Activated CD4-positive, alpha-beta memory T cell treated with anti-CD3 and anti-CD28 coated beads, Interleukin-2, amount 10 ng/mL, durations not matched to agents 7 days and 5 days (primary cell): ENCODE measurements around the gene SNRPN. TPM values are rescaled to one million over a fixed set of nuclear protein-coding genes. Genes with fewer than 3 reads are reported as not detected.
A peak's percentile ranks its signal among the peaks of the same experiment; 100 is the strongest.
"Not testable (repeated sequence)": the region's sequence is repeated elsewhere in the genome, so short reads cannot be mapped to it uniquely, and the experiment has no call there.

Experiments
- CTCF ChIA-PET: fragments of 350-600 bp; sonication (Branson Sonifier 250); formaldehyde crosslinking; loops from one replicate; lab custom pipeline; 2021; ENCODE audit warnings: antibody characterized with exemption, inconsistent platforms; lab: Charles Lee
- POLR2A ChIA-PET: fragments of 350-600 bp; sonication (Branson Sonifier 250); formaldehyde crosslinking; loops from one replicate; lab custom pipeline; 2021; ENCODE audit warnings: antibody characterized with exemption; lab: Charles Lee
- DNase-seq: peaks from one replicate; pipeline ENCODE4 v3.0.0-alpha.2; 2020
- H3K27ac Mint-ChIP-seq: one replicate; pipeline ENCODE4 v1.8.0; 2021; ENCODE audit warnings: mild to moderate bottlenecking, mixed read lengths
- H3K27me3 Mint-ChIP-seq: one replicate; pipeline ENCODE4 v1.8.0; 2021; ENCODE audit warnings: mixed read lengths
- H3K36me3 Mint-ChIP-seq: one replicate; pipeline ENCODE4 v1.8.0; 2021; ENCODE audit warnings: low read depth, mixed read lengths
- H3K4me1 Mint-ChIP-seq: one replicate; pipeline ENCODE4 v1.8.0; 2021; ENCODE audit warnings: mixed read lengths
- H3K4me3 Mint-ChIP-seq: one replicate; pipeline ENCODE4 v1.8.0; 2021; ENCODE audit warnings: mild to moderate bottlenecking, mixed read lengths
- H3K9me3 Mint-ChIP-seq: one replicate; pipeline ENCODE4 v1.8.0; 2021; ENCODE audit warnings: mixed read lengths
- total RNA-seq, 2 experiments: library from RNA; stranded (reverse); gene quantifications; one replicate each; pipeline ENCODE4 v1.2.3, GENCODE V29; 2021

SNRPN gene
- total RNA-seq = 10 to 100 TPM; 58.3 to 61.1 TPM

GRCh38 chr15:24954783-24955530 lies at the start of gene SNRPN, which contains the start of gene SNURF:
Gene SNRPN, plus strand, starts transcription at chr15:24954987. Its CDS starts 19,467 bp downstream, at chr15:24974454.
Gene SNURF, plus strand, starts transcription at chr15:24954987. Its CDS starts 62 bp downstream, at chr15:24955049.
- CTCF ChIA-PET = no interaction called here
- DNase-seq = peak; percentile 71

GRCh38 chr15:24916305-24917009 lies 38.3 kb upstream of the SNRPN start:
- no peaks in the 10 kb centered on the region for H3K36me3 Mint-ChIP-seq
- H3K9me3 Mint-ChIP-seq = peaks cover 31% of the 10 kb centered on the region
- H3K27me3 Mint-ChIP-seq = no peaks in the 10 kb centered on the region
- ChIA-PET CTCF (no interaction called here), POLR2A (no interaction called here)
- peaks cover 4% of the 10 kb centered on the region for H3K4me1 Mint-ChIP-seq
- no peak overlapping the region for H3K4me3 Mint-ChIP-seq
- no peak overlapping the region for H3K27ac Mint-ChIP-seq
- DNase-seq = peak; percentile 22

More at GRCh38 chr15:24954783-24955530, at the start of gene SNRPN, which contains the start of gene SNURF:
- POLR2A ChIA-PET = no interaction called here
- Mint-ChIP-seq H3K36me3 (peaks cover 12% of the 10 kb centered on the region), H3K4me3 (peak within 1 kb of the TSS; percentile 84), H3K4me1 (peaks cover 18% of the 10 kb centered on the region), H3K27me3 (peaks cover 1% of the 10 kb centered on the region), H3K27ac (peak within 1 kb of the TSS; percentile 84), H3K9me3 (peaks cover 17% of the 10 kb centered on the region)

GRCh38 chr15:24917431-24917830 lies 37.4 kb upstream of the SNRPN start:
- Mint-ChIP-seq H3K9me3 (peaks cover 27% of the 10 kb centered on the region), H3K4me1 (peaks cover 4% of the 10 kb centered on the region), H3K27ac (no peak overlapping the region), H3K36me3 (no peaks in the 10 kb centered on the region), H3K27me3 (no peaks in the 10 kb centered on the region), H3K4me3 (no peak overlapping the region)
- DNase-seq = no peak
- ChIA-PET POLR2A (no interaction called here), CTCF (no interaction called here)

- ChIA-PET POLR2A (no interaction called here), CTCF (no interaction called here)
- Mint-ChIP-seq H3K4me1 (peaks cover 4% of the 10 kb centered on the region), H3K4me3 (no peak overlapping the region), H3K36me3 (no peaks in the 10 kb centered on the region), H3K27me3 (no peaks in the 10 kb centered on the region), H3K27ac (no peak overlapping the region), H3K9me3 (peaks cover 27% of the 10 kb centered on the region)
- DNase-seq = no peak
Observed at GRCh38 chr15:24919446-24919845, 35.3 kb upstream of the SNRPN start.

GRCh38 chr15:24922781-24923180 lies 32.0 kb upstream of the SNRPN start:
- CTCF ChIA-PET, H3K9me3 Mint-ChIP-seq, H3K27ac Mint-ChIP-seq, H3K4me1 Mint-ChIP-seq, H3K4me3 Mint-ChIP-seq, POLR2A ChIA-PET, H3K36me3 Mint-ChIP-seq, DNase-seq, H3K27me3 Mint-ChIP-seq: not testable (repeated sequence)

- Mint-ChIP-seq H3K36me3 (no peaks in the 10 kb centered on the region), H3K27ac (no peak overlapping the region), H3K4me3 (no peak overlapping the region), H3K4me1 (no peaks in the 10 kb centered on the region), H3K27me3 (no peaks in the 10 kb centered on the region), H3K9me3 (peaks cover 16% of the 10 kb centered on the region)
- ChIA-PET POLR2A (no interaction called here), CTCF (no interaction called here)
- no peak for DNase-seq
Observed at GRCh38 chr15:24924153-24924552, 30.6 kb upstream of the SNRPN start.

GRCh38 chr15:24924621-24925020 lies 30.2 kb upstream of the SNRPN start:
- no peaks in the 10 kb centered on the region for H3K27me3 Mint-ChIP-seq
- H3K9me3 Mint-ChIP-seq = peaks cover 17% of the 10 kb centered on the region
- no peak for DNase-seq
- H3K4me1 Mint-ChIP-seq = no peaks in the 10 kb centered on the region
- H3K36me3 Mint-ChIP-seq = no peaks in the 10 kb centered on the region
- POLR2A ChIA-PET = no interaction called here
- no peak overlapping the region for H3K27ac Mint-ChIP-seq
- H3K4me3 Mint-ChIP-seq = no peak overlapping the region
- CTCF ChIA-PET = no interaction called here

GRCh38 chr15:24931874-24932732 lies 22.7 kb upstream of the SNRPN start:
- H3K36me3 Mint-ChIP-seq, POLR2A ChIA-PET, CTCF ChIA-PET, H3K27ac Mint-ChIP-seq, H3K4me3 Mint-ChIP-seq, DNase-seq, H3K27me3 Mint-ChIP-seq, H3K4me1 Mint-ChIP-seq: not testable (repeated sequence)
- H3K9me3 Mint-ChIP-seq = peaks cover 38% of the 10 kb centered on the region

GRCh38 chr15:24933716-24934115 lies 21.1 kb upstream of the SNRPN start:
- H3K4me3 Mint-ChIP-seq = no peak overlapping the region
- no peaks in the 10 kb centered on the region for H3K4me1 Mint-ChIP-seq
- H3K9me3 Mint-ChIP-seq = peaks cover 36% of the 10 kb centered on the region
- no peak overlapping the region for H3K27ac Mint-ChIP-seq
- ChIA-PET CTCF (no interaction called here), POLR2A (no interaction called here)
- no peaks in the 10 kb centered on the region for H3K36me3 Mint-ChIP-seq
- no peak for DNase-seq
- H3K27me3 Mint-ChIP-seq = no peaks in the 10 kb centered on the region

- H3K27me3 Mint-ChIP-seq, H3K36me3 Mint-ChIP-seq, CTCF ChIA-PET, H3K27ac Mint-ChIP-seq, DNase-seq, H3K4me3 Mint-ChIP-seq, POLR2A ChIA-PET, H3K4me1 Mint-ChIP-seq: not testable (repeated sequence)
- peaks cover 33% of the 10 kb centered on the region for H3K9me3 Mint-ChIP-seq
Observed at GRCh38 chr15:24938224-24938623, 16.6 kb upstream of the SNRPN start.

GRCh38 chr15:24940236-24940635 lies 14.6 kb upstream of the SNRPN start:
- Mint-ChIP-seq H3K4me3 (no peak overlapping the region), H3K27me3 (no peaks in the 10 kb centered on the region), H3K4me1 (no peaks in the 10 kb centered on the region), H3K27ac (no peak overlapping the region), H3K9me3 (peaks cover 30% of the 10 kb centered on the region), H3K36me3 (no peaks in the 10 kb centered on the region)
- no peak for DNase-seq
- ChIA-PET CTCF (no interaction called here), POLR2A (no interaction called here)

GRCh38 chr15:24943361-24943760 lies 11.4 kb upstream of the SNRPN start:
- peaks cover 16% of the 10 kb centered on the region for H3K9me3 Mint-ChIP-seq
- H3K27me3 Mint-ChIP-seq = no peaks in the 10 kb centered on the region
- no peak for DNase-seq
- no peak overlapping the region for H3K4me3 Mint-ChIP-seq
- H3K27ac Mint-ChIP-seq = no peak overlapping the region
- no peaks in the 10 kb centered on the region for H3K36me3 Mint-ChIP-seq
- no peaks in the 10 kb centered on the region for H3K4me1 Mint-ChIP-seq
- ChIA-PET CTCF (no interaction called here), POLR2A (no interaction called here)

- no peaks in the 10 kb centered on the region for H3K27me3 Mint-ChIP-seq
- H3K9me3 Mint-ChIP-seq = peaks cover 13% of the 10 kb centered on the region
- no peak overlapping the region for H3K4me3 Mint-ChIP-seq
- no peak for DNase-seq
- ChIA-PET CTCF (no interaction called here), POLR2A (no interaction called here)
- no peaks in the 10 kb centered on the region for H3K4me1 Mint-ChIP-seq
- no peaks in the 10 kb centered on the region for H3K36me3 Mint-ChIP-seq
- no peak overlapping the region for H3K27ac Mint-ChIP-seq
Observed at GRCh38 chr15:24944954-24945353, 9.8 kb upstream of the SNRPN start.
